Skeletal muscle satellite cell (primary cell): ENCODE results near the gene DISP2.
A peak's percentile ranks its signal among the peaks of the same experiment; 100 is the strongest.

ENCODE experiments used
- H3K27me3 ChIP-seq: 2 replicates; pipeline ENCODE4 v1.7.0; 2013; ENCODE audit warnings: low read length; ENCODE audit not compliant: control insufficient read depth, insufficient read depth
- H3K36me3 ChIP-seq: 2 replicates; pipeline ENCODE4 v1.7.0; 2013; ENCODE audit warnings: mild to moderate bottlenecking, control low read depth, low read length; ENCODE audit not compliant: insufficient read depth
- H3K4me1 ChIP-seq: 2 replicates; pipeline ENCODE4 v1.7.0; 2013; ENCODE audit warnings: low read length; ENCODE audit not compliant: control insufficient read depth, insufficient read depth
- H3K4me2 ChIP-seq: 2 replicates; pipeline ENCODE4 v1.7.0; 2013; ENCODE audit warnings: mild to moderate bottlenecking, low read length
- H3K4me3 ChIP-seq: 2 replicates; pipeline ENCODE4 v1.7.0; 2013; ENCODE audit warnings: low read length
- H3K9ac ChIP-seq: 2 replicates; pipeline ENCODE4 v1.7.0; 2013; ENCODE audit warnings: mild to moderate bottlenecking, low read depth, low read length, moderate library complexity
- H3K9me3 ChIP-seq: replicated peaks from 2 replicates; pipeline ENCODE4 v1.7.0; 2013; ENCODE audit warnings: mild to moderate bottlenecking, control low read depth, low read length

DISP2 gene

DNA sequence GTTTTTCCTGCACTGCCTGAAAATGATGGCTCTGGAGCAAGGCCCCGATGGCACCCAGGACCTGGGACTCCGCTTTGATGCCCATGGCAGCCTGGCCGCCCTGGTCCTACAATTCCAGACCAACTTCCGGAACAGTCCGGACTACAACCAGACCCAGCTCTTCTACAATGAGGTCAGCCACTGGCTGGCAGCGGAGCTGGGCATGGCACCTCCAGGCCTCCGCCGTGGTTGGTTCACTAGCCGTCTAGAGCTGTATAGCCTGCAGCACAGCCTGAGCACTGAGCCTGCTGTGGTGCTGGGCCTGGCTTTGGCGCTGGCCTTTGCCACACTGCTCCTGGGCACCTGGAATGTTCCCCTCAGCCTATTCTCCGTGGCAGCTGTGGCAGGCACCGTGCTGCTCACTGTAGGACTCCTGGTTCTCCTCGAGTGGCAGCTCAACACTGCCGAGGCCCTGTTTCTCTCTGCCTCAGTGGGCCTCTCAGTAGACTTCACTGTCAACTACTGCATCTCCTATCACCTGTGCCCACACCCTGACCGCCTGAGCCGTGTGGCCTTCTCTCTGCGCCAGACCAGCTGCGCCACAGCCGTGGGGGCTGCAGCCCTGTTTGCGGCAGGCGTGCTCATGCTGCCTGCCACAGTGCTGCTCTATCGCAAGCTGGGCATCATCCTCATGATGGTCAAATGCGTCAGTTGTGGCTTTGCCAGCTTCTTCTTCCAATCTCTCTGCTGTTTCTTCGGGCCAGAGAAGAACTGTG lies 10.9 kb downstream of the DISP2 start:
- Histone ChIP-seq H3K4me3 (no peak overlapping the region), H3K4me1 (peaks cover 17% of the 10 kb centered on the region), H3K27me3 (peaks cover 7% of the 10 kb centered on the region), H3K36me3 (no peaks in the 10 kb centered on the region), H3K9me3 (no peaks in the 10 kb centered on the region), H3K4me2 (no peak overlapping the region), H3K9ac (peak overlapping the region; percentile 54)

DNA sequence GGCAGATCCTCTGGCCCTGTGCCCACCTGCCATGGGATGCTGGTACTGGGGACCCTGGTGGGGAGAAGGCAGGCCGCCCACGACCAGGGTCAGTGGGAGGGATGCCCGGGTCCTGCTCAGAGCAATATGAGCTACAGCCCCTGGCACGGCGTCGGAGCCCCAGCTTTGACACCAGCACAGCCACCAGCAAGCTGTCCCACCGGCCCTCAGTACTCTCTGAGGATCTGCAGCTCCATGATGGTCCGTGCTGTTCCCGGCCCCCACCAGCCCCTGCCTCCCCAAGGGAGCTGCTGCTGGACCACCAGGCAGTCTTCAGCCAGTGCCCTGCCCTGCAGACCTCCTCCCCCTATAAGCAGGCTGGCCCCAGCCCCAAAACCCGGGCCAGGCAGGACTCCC lies 11.5 kb downstream of the DISP2 start:
- Histone ChIP-seq H3K9me3 (no peaks in the 10 kb centered on the region), H3K4me3 (no peak overlapping the region), H3K4me2 (no peak overlapping the region), H3K9ac (no peak overlapping the region), H3K4me1 (peaks cover 17% of the 10 kb centered on the region), H3K27me3 (peaks cover 7% of the 10 kb centered on the region), H3K36me3 (no peaks in the 10 kb centered on the region)

DNA sequence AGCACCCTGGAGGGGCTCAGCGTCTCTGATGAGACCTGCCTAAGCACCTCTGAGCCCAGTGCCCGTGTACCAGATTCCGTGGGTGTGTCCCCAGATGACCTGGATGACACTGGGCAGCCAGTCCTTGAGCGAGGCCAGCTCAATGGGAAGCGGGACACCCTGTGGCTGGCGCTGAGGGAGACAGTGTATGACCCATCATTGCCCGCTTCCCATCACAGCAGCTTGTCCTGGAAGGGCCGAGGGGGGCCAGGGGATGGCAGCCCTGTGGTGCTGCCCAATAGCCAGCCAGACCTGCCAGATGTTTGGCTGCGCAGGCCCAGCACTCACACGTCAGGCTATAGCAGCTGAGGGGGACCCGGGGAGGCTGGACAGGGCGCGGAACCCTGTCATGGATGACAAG lies 12.0 kb downstream of the DISP2 start:
- Histone ChIP-seq H3K27me3 (peaks cover 7% of the 10 kb centered on the region), H3K36me3 (no peaks in the 10 kb centered on the region)

DNA sequence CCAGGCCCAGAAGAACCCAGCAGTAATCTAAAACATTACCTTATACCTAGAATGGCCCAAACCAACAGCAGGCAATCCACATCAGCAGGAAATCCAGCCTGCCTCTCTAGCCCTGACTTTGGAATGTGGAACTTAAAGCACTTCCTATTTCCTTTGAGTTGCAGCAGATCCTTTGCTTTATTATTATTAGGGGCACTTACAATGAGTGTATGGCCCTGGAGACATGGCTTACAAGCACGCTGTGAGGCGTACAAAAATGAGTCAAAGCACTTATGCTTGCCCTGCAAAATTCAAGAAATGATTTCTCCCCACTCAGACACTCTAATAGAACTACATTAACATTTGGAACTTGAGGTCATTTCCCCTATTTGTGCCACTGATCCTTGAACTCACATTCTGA lies 15.0 kb downstream of the DISP2 start:
- Histone ChIP-seq H3K27me3 (peaks cover 4% of the 10 kb centered on the region), H3K4me2 (no peak overlapping the region), H3K4me3 (no peak overlapping the region), H3K9me3 (no peaks in the 10 kb centered on the region), H3K9ac (no peak overlapping the region), H3K36me3 (no peaks in the 10 kb centered on the region), H3K4me1 (peaks cover 6% of the 10 kb centered on the region)

More for the DNA sequence above, 12.0 kb downstream of the DISP2 start:
- no peak overlapping the region for H3K9ac ChIP-seq
- H3K4me3 ChIP-seq = no peak overlapping the region
- H3K9me3 ChIP-seq = no peaks in the 10 kb centered on the region
- no peak overlapping the region for H3K4me2 ChIP-seq
- H3K4me1 ChIP-seq = peaks cover 17% of the 10 kb centered on the region

DNA sequence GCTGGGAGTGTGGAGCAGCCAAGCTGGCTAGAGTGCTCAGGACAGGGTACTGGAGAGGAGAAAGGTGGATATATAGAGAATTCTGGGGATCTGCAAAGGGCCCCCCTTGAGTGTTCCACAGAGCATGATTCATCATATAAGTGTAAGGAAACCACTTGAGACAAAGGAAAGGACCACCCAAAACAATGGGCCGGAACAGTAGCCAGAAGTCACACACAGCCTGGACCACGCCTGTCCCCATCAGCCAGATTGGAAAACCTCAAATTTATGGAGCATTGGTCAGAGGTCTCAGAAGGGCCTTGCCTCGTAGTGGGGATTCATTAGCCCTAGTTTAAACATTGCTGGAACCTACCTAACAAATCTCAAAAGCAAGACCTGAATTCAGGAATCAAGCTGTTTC lies 19.6 kb downstream of the DISP2 start:
- no peak overlapping the region for H3K4me3 ChIP-seq
- no peaks in the 10 kb centered on the region for H3K27me3 ChIP-seq
- H3K9me3 ChIP-seq = no peaks in the 10 kb centered on the region
- peaks cover 21% of the 10 kb centered on the region for H3K4me1 ChIP-seq
- no peak overlapping the region for H3K4me2 ChIP-seq
- no peaks in the 10 kb centered on the region for H3K36me3 ChIP-seq
- H3K9ac ChIP-seq = no peak overlapping the region

DNA sequence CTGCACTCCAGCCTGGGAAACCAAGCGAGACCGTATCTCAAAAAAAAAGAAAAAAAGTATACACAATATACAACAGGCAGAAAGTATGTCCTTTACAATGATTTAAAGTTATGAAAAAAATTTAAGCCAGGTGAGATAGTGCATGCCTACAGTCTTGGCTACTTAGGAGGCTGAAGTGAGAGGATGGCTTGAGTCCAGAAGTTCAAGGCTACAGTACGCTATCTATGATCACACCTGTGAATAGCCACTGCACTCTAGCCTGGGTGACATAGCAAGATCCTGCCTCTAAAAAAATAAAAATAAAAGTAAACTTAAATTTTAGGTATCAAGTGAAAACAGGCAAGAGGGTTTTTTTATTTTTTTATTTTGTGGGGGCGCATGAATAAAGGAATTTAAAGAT lies 21.4 kb downstream of the DISP2 start:
- Histone ChIP-seq H3K4me2 (peak overlapping the region; percentile 64), H3K36me3 (no peaks in the 10 kb centered on the region), H3K4me3 (no peak overlapping the region), H3K27me3 (no peaks in the 10 kb centered on the region), H3K9me3 (no peaks in the 10 kb centered on the region), H3K4me1 (peaks cover 24% of the 10 kb centered on the region), H3K9ac (peak overlapping the region; percentile 11)

DNA sequence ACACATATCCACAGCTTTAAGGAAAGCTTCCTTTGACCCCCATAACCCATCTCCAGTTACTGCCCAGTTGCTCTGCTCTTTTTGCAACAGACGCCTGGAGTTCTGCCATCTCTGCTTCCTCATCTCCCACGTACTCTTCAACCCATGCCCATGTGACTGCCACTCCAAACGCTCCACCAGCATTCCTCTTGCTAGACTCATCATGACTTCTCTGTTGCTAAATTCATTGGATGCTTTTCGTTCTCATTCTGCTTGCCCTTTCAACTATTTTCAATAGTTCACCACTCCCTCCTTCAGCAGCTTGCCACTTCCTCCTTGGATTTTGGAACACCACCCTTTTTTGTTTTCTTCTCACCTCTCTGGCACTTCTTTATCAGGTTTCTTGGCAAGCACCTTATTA lies 21.8 kb downstream of the DISP2 start:
- H3K9me3 ChIP-seq = no peaks in the 10 kb centered on the region
- H3K27me3 ChIP-seq = no peaks in the 10 kb centered on the region
- peak overlapping the region; percentile 64 for H3K4me2 ChIP-seq
- H3K4me3 ChIP-seq = peak overlapping the region; percentile 28
- H3K9ac ChIP-seq = peak overlapping the region; percentile 55
- no peaks in the 10 kb centered on the region for H3K36me3 ChIP-seq
- H3K4me1 ChIP-seq = peaks cover 26% of the 10 kb centered on the region

DNA sequence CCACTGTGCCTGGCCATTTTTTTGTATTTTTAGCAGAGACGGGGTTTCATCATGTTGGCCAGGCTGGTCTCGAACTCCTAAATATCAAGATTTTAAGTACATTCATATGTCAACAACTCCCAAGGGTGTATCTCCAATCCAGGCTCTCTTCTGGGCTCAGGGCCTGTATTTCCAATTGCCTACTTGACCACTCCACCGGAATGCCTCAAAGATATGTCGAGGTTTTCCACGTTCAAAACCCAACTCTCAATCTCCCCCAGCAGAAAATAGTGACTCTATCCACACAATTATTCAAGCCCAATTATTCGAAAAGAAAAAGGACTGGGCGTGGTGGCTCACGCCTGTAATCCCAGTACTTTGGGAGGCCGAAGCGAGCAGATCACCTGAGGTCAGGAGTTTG lies 22.6 kb downstream of the DISP2 start:
- Histone ChIP-seq H3K9me3 (no peaks in the 10 kb centered on the region), H3K4me1 (peaks cover 26% of the 10 kb centered on the region), H3K27me3 (no peaks in the 10 kb centered on the region), H3K4me2 (no peak overlapping the region), H3K9ac (no peak overlapping the region), H3K36me3 (no peaks in the 10 kb centered on the region), H3K4me3 (no peak overlapping the region)

DNA sequence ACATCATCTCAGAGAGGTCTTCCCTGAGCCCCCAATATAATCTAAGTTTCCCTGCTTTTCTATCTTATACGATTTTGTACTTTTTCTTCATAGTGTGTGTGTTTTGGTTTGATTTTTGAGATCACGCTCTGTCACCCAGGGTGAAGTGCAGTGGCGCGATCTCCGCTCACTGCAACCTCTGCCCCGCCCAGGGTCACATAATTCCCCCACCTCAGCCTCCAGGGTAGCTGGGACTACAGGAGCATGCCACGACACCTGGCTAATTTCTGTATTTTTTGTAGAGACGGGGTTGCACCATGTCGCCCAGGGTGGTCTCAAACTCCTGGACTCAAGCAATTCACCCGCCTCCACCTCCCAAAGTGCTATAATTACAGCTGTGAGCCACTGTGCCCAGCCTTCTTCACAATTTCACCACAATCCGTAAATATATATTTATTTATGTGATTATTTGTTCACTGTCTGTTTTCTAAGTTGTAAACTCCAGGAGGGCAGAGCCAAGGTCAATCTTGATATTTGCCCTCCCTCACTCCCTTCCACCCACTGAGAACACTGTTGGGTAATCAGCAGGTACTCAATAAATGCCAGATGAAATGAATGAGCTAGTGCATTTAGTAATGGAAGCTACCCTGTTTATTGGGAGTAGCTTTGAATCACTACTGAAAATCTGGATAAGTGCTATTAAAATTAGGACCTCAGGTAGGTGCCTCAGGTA lies 24.0 kb downstream of the DISP2 start:
- no peaks in the 10 kb centered on the region for H3K27me3 ChIP-seq
- no peak overlapping the region for H3K4me3 ChIP-seq
- H3K4me2 ChIP-seq = peak overlapping the region; percentile 64
- no peaks in the 10 kb centered on the region for H3K9me3 ChIP-seq
- H3K4me1 ChIP-seq = peaks cover 26% of the 10 kb centered on the region
- H3K36me3 ChIP-seq = peaks cover 8% of the 10 kb centered on the region
- no peak overlapping the region for H3K9ac ChIP-seq

DNA sequence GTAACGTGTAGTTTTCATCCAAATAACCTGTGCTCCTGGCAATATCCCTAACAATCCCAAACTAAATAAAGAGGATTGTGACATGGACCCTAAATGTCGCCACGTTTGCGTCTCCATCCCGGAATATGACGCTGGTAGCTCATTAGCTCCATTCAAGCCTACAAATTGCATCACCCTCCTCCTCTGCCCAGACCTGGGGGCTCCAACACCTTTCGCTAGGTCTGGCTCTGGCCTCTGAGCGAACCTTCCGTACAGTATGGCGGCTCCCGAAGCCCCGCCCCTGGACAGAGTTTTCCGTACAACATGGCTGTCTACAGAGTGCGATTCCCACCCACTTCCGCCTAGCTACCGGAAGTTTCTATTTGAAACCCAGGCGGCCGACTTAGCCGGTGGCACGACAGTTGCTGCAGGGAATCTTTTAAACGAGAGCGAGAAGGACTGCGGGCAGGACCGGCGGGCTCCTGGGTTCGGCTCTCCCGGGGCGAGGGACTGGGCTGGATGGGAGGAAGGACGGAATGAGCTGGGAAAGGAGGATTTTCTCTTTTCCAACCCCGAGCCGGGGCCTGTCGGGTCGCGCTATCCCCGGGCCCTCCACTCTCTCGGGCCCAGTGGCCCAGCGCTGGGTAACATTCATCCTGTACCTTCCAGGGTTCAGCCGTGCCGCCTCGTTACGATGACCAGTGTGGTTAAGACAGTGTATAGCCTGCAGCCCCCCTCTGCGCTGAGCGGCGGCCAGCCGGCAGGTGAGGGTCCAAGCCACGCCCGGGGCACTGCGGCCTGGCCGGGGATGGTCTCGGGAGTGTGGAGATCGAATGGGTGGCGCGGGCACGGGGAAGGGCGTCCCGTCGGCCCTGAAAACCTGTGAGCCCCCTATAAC lies 24.8 kb downstream of the DISP2 start, which contains the start of gene KNSTRN:
KNSTRN (plus strand) TSS at position 142 of the 877 bp plus-strand sequence; CDS start at position 257, 115 bp downstream.
- Histone ChIP-seq H3K27me3 (no peaks in the 10 kb centered on the region), H3K4me3 (peak within 1 kb of the TSS; percentile 78), H3K4me1 (peaks cover 26% of the 10 kb centered on the region), H3K9me3 (no peaks in the 10 kb centered on the region), H3K9ac (peak within 1 kb of the TSS; percentile 88), H3K4me2 (peak within 1 kb of the TSS; percentile 80), H3K36me3 (peaks cover 13% of the 10 kb centered on the region)

DNA sequence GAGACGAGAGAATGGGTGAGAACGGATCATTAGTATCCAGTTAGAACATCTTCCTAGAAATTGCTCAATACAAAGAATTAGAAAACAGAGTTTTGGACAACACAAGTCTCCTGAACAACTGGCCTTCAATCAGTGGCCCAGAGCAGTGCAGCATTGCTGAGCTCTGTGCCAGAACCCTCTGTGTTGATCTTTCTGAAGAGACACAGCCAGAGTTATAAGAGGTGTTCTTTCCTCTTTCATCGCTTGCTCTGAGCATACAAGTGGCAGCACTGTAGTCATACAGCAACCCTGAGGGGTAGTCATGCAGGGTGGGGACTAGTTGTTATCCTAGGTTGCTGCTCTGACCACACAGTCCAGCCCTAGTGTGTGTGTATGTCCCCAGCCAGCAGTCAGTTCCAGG lies 28.5 kb downstream of the DISP2 start:
- Histone ChIP-seq H3K36me3 (peaks cover 27% of the 10 kb centered on the region), H3K9ac (no peak overlapping the region), H3K27me3 (no peaks in the 10 kb centered on the region), H3K4me3 (no peak overlapping the region), H3K4me1 (peaks cover 17% of the 10 kb centered on the region), H3K4me2 (no peak overlapping the region), H3K9me3 (no peaks in the 10 kb centered on the region)
